ENCODE measurements around the gene SOX6. TPM values are rescaled to one million over a fixed set of nuclear protein-coding genes. Genes with fewer than 3 reads are reported as not detected.

SOX6 gene
- total and polyA plus RNA-seq, 2 donors (not counting 3 experiments of a cell fraction or from before 2014, with no cell fraction given) = 0.14 to 3.7 TPM

DNA sequence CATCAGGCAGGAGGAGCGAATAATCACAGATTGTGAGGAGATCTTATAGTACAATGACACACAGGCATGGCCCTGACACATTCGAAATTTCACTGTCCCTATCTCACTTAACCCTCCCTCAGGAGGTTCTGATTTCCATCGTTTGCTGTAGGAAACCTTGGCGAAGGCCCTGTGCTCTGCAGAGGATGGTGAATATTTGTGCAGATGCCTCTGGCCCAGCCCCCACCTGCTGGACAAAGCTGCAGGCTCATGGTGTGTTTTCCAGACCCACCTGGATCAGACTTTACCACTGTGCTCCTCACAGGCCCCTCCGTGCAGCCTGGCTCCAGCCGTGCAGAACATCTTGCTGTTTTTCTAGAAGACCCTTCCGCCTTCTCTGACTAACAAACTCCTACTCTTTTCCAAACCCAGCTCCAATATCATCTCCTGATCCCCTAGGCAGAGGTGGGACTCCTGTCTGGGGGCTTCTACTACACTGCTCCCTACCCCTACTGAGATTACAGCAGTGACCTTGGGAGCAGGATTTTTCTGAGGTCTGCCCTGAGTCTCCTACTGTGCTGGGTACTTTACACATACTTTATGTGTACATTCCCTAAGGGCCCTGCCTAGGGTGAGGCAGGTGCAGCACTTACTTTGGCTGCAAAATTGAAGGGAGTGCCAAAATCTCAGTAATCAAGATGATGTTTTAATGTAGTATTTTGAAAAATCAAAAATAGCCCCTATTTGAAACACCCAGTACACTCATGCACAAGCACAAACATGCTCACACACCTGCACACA, 412.7 kb downstream of the SOX6 start:
- Histone ChIP-seq H2AFZ (ENCODE audit: low read depth, low read length) (no peak overlapping the region), H3K9me1 (replicated peaks; ENCODE audit: control insufficient read depth, extremely low read depth, insufficient read depth, low read length) (no peaks in the 10 kb centered on the region), H3K4me2 (ENCODE audit: insufficient read depth, low read length) (no peak overlapping the region), H3K9me3 (replicated peaks; ENCODE audit: control insufficient read depth, insufficient read depth, low read length) (no peaks in the 10 kb centered on the region), H4K20me1 (replicated peaks; ENCODE audit: control insufficient read depth, extremely low read depth, insufficient read depth, low read length) (no peaks in the 10 kb centered on the region), H3K9ac (replicated peaks; ENCODE audit: extremely low read depth, insufficient read depth, low read length) (no peak overlapping the region), H3K4me1 (ENCODE audit: control insufficient read depth, extremely low read depth, insufficient read depth, low read length) (no peaks in the 10 kb centered on the region), H3K4me3 (replicated peaks in 1 of 3; ENCODE audit: insufficient read depth in 1 of 3, low read depth in 1 of 3, low read length in 3 of 3) (no peak overlapping the region), H3K27me3 (ENCODE audit: control insufficient read depth in 2 of 2, insufficient read depth in 2 of 2, low read length in 2 of 2) (no peaks in the 10 kb centered on the region), H3K79me2 (ENCODE audit: control insufficient read depth, insufficient read depth, low read length) (no peaks in the 10 kb centered on the region), H3K36me3 (ENCODE audit: control insufficient read depth in 2 of 2, extremely low read depth in 1 of 2, insufficient read depth in 2 of 2, low read length in 2 of 2) (no peaks in the 10 kb centered on the region), H3K27ac (ENCODE audit: insufficient read depth, low read depth, low read length) (no peak overlapping the region)
- intact Hi-C loops (cut with micrococcal nuclease) = loop anchor here (10.0 kb wide), 1 partner anchor 341 kb away; no protein-coding TSS in a partner anchor
- CTCF ChIA-PET = interaction anchor here (1.3 kb wide), 1 partner anchor 294 kb away, joined by 4 read pairs; no protein-coding TSS in a partner anchor
- FAIRE-seq = no peak
- POLR2A ChIA-PET = no interaction called here
- no TSS peak for BruUV-seq (replicated peaks)
- dilution Hi-C loops (cut with MboI; ENCODE audit: extremely low pct_ligation_motif_present, low sequenced_read_pairs) = no loop called here
- TF ChIP-seq, protein P1, sequence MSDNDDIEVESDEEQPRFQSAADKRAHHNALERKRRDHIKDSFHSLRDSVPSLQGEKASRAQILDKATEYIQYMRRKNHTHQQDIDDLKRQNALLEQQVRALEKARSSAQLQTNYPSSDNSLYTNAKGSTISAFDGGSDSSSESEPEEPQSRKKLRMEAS (IDR thresholded peaks at IDR 0.05; ENCODE audit: insufficient read depth, insufficient read length) = no peak
- TF ChIP-seq, protein P2, sequence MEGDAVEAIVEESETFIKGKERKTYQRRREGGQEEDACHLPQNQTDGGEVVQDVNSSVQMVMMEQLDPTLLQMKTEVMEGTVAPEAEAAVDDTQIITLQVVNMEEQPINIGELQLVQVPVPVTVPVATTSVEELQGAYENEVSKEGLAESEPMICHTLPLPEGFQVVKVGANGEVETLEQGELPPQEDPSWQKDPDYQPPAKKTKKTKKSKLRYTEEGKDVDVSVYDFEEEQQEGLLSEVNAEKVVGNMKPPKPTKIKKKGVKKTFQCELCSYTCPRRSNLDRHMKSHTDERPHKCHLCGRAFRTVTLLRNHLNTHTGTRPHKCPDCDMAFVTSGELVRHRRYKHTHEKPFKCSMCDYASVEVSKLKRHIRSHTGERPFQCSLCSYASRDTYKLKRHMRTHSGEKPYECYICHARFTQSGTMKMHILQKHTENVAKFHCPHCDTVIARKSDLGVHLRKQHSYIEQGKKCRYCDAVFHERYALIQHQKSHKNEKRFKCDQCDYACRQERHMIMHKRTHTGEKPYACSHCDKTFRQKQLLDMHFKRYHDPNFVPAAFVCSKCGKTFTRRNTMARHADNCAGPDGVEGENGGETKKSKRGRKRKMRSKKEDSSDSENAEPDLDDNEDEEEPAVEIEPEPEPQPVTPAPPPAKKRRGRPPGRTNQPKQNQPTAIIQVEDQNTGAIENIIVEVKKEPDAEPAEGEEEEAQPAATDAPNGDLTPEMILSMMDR (IDR thresholded peaks at IDR 0.05; ENCODE audit: extremely low read depth in 1 of 2, insufficient read depth in 1 of 2, low read depth in 1 of 2, low read length in 2 of 2) = no peak
- no peak for TF ChIP-seq MYC (IDR thresholded peaks at IDR 0.05; ENCODE audit: low read depth, low read length)
- TF ChIP-seq GATA2 (IDR thresholded peaks at IDR 0.05; ENCODE audit: insufficient read depth, insufficient read length, low read depth, low read length) = no peak
- no peak for TF ChIP-seq POLR2A (IDR thresholded peaks at IDR 0.05; ENCODE audit: low read depth, low read length)
- no peak for TF ChIP-seq JUN (IDR thresholded peaks at IDR 0.05; ENCODE audit: borderline replicate concordance, insufficient read depth, insufficient read length, low read depth)
- no peak for TF ChIP-seq EZH2 (IDR thresholded peaks at IDR 0.05; ENCODE audit: borderline replicate concordance, low read depth, low read length, severe bottlenecking)
- no peak for TF ChIP-seq FOS (IDR thresholded peaks at IDR 0.05; ENCODE audit: borderline replicate concordance, insufficient read depth, low read length)
- no peak for TF ChIP-seq POLR2AphosphoS5 (IDR thresholded peaks at IDR 0.05; ENCODE audit: insufficient read depth, low read depth, low read length)
- DNase-seq (ENCODE audit: low read depth, low spot score) = no peak
